Measurements from ENCODE around the gene IQCC.

GRCh38 chr1:32228771-32229170, 23.3 kb downstream of the IQCC start:
- no peak for TF ChIP-seq CTCF (IDR thresholded peaks at IDR 0.05)
- no peak for TF ChIP-seq POLR2AphosphoS5 (IDR thresholded peaks at IDR 0.05)
